Measurements from ENCODE around the gene HAUS3.

The HAUS3 gene

DNA sequence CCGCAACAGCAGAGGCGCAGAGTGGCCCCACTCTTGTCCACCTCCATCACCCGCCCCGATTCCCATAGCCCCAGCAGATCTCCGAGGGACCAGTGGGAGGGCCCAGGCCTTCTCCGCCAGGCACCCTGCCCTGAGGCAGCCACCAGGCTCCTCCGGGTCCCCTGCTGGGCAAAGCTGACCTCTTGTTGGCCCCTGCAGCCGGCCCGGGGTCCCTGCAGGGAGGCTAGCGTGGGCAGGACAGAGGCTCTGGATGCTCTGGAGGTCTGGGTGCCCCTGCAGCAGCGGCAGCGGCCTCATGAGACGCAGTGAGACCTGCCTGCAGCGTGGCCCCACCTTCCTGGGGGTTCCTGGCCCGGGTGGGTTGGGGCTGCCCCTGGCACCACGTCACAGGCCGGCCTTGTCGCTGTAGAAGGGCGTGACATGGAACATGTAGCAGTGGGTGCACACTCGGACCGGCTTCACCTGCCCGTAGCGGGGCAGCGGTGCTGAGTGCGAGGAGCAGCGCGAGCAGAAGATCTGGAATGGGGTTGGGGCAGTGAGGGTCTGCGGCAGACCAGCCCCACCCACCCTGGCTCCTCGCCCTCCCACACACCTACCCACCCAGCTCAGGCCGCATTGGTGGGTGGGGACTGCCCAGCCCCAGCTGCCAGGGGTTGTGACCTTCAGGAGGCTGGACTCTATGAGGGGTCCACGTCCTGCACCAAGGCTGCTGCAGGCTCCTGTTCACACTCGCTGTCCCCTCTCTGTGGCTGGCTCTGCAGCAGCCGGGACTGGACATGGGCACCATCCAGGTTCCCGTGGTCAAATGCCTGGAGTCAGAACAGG lies 28.6 kb upstream of the HAUS3 start:
- Histone ChIP-seq H3K9me3 (ENCODE audit: insufficient read depth, low read length) (no peaks in the 10 kb centered on the region), H3K27ac (ENCODE audit: low read depth, low read length) (no peak overlapping the region), H3K79me2 (ENCODE audit: insufficient read depth, low read length) (no peaks in the 10 kb centered on the region), H3K36me3 (ENCODE audit: low read length) (no peaks in the 10 kb centered on the region), H3K9ac (ENCODE audit: low read length) (no peak overlapping the region), H3F3A (ENCODE audit: insufficient read depth) (no peaks in the 10 kb centered on the region), H3K4me3 (ENCODE audit: insufficient read depth, low read length, poor library complexity, severe bottlenecking) (no peak overlapping the region), H2AFZ (ENCODE audit: low read depth, low read length, severe bottlenecking) (no peak overlapping the region), H4K20me1 (ENCODE audit: low read depth, low read length) (no peaks in the 10 kb centered on the region), H3K9me2 (replicated peaks; ENCODE audit: insufficient read depth, low read length) (no peaks in the 10 kb centered on the region), H3K27me3 (ENCODE audit: low read length) (no peaks in the 10 kb centered on the region), H3K4me2 (ENCODE audit: low read depth, low read length, poor library complexity, severe bottlenecking) (no peak overlapping the region)
- no peak for TF ChIP-seq EZH2phosphoT487 (conservative IDR thresholded peaks at IDR 0.05; ENCODE audit: low read length)
- TF ChIP-seq, protein P1, sequence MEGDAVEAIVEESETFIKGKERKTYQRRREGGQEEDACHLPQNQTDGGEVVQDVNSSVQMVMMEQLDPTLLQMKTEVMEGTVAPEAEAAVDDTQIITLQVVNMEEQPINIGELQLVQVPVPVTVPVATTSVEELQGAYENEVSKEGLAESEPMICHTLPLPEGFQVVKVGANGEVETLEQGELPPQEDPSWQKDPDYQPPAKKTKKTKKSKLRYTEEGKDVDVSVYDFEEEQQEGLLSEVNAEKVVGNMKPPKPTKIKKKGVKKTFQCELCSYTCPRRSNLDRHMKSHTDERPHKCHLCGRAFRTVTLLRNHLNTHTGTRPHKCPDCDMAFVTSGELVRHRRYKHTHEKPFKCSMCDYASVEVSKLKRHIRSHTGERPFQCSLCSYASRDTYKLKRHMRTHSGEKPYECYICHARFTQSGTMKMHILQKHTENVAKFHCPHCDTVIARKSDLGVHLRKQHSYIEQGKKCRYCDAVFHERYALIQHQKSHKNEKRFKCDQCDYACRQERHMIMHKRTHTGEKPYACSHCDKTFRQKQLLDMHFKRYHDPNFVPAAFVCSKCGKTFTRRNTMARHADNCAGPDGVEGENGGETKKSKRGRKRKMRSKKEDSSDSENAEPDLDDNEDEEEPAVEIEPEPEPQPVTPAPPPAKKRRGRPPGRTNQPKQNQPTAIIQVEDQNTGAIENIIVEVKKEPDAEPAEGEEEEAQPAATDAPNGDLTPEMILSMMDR (IDR thresholded peaks at IDR 0.05; ENCODE audit: insufficient read depth, low read length, poor library complexity, severe bottlenecking) = no peak

DNA sequence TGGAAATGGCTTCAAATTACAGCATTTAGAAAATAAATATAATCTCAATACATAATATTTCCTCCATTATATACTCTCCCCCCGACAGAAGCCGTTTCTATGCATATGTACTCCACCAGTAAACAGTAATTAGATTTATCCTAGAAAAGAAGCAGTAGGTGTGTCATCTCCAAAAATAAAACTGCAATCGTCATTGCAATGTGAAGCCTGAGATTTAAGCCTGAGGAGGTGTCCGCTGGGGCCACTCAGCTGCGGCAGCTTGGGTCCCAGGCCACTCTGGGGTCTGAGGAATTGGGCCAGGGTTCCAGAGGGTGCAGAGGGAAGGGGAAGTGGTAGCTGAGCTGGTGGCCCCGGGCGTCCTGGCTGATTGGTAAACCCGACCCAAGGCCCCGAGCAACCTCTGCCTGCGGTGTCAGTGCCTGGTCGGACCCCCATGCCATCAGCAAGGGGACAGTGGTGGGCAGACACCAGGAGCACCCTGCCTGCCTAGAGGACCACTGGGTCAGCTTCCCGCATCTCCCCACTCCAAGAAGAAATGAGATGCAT lies 27.8 kb upstream of the HAUS3 start:
- Histone ChIP-seq H3K36me3 (ENCODE audit: low read length) (no peaks in the 10 kb centered on the region), H3K4me3 (ENCODE audit: insufficient read depth, low read length, poor library complexity, severe bottlenecking) (no peak overlapping the region), H3K9me2 (replicated peaks; ENCODE audit: insufficient read depth, low read length) (no peaks in the 10 kb centered on the region), H3K9ac (ENCODE audit: low read length) (no peak overlapping the region), H3F3A (ENCODE audit: insufficient read depth) (no peaks in the 10 kb centered on the region), H2AFZ (ENCODE audit: low read depth, low read length, severe bottlenecking) (no peak overlapping the region), H4K20me1 (ENCODE audit: low read depth, low read length) (no peaks in the 10 kb centered on the region), H3K27me3 (ENCODE audit: low read length) (no peaks in the 10 kb centered on the region), H3K27ac (ENCODE audit: low read depth, low read length) (no peak overlapping the region), H3K79me2 (ENCODE audit: insufficient read depth, low read length) (no peaks in the 10 kb centered on the region), H3K4me2 (ENCODE audit: low read depth, low read length, poor library complexity, severe bottlenecking) (no peak overlapping the region), H3K9me3 (ENCODE audit: insufficient read depth, low read length) (no peaks in the 10 kb centered on the region)
- TF ChIP-seq, protein P1 (IDR thresholded peaks at IDR 0.05; ENCODE audit: insufficient read depth, low read length, poor library complexity, severe bottlenecking) = no peak
- TF ChIP-seq EZH2phosphoT487 (conservative IDR thresholded peaks at IDR 0.05; ENCODE audit: low read length) = no peak

DNA sequence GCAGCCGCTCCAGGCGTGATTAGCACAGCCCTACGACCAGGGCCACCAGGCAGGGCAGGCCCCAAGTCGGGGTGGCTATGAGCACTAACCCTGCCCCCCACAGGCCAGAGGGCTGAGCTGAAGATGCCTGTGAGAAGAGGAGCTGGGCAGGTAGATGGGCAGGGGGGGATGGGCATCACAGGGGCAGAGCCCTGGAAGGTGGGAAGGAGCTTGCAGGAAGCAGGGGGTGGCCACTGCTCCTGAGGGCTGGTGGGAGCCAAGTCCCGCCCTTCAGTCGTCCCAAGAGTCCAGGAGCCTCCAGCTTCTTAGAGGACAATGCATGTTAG lies 27.2 kb upstream of the HAUS3 start:
- no peaks in the 10 kb centered on the region for H3K27me3 ChIP-seq (ENCODE audit: low read length)
- H3K79me2 ChIP-seq (ENCODE audit: insufficient read depth, low read length) = no peaks in the 10 kb centered on the region
- no peaks in the 10 kb centered on the region for H3K9me3 ChIP-seq (ENCODE audit: insufficient read depth, low read length)
- no peak overlapping the region for H3K4me3 ChIP-seq (ENCODE audit: insufficient read depth, low read length, poor library complexity, severe bottlenecking)
- no peak overlapping the region for H3K27ac ChIP-seq (ENCODE audit: low read depth, low read length)
- no peaks in the 10 kb centered on the region for H3F3A ChIP-seq (ENCODE audit: insufficient read depth)
- no peaks in the 10 kb centered on the region for H3K9me2 ChIP-seq (replicated peaks; ENCODE audit: insufficient read depth, low read length)
- no peak overlapping the region for H2AFZ ChIP-seq (ENCODE audit: low read depth, low read length, severe bottlenecking)
- TF ChIP-seq, protein P1 (IDR thresholded peaks at IDR 0.05; ENCODE audit: insufficient read depth, low read length, poor library complexity, severe bottlenecking) = no peak
- TF ChIP-seq EZH2phosphoT487 (conservative IDR thresholded peaks at IDR 0.05; ENCODE audit: low read length) = no peak
- H4K20me1 ChIP-seq (ENCODE audit: low read depth, low read length) = no peaks in the 10 kb centered on the region
- no peaks in the 10 kb centered on the region for H3K36me3 ChIP-seq (ENCODE audit: low read length)
- H3K9ac ChIP-seq (ENCODE audit: low read length) = no peak overlapping the region
- no peak overlapping the region for H3K4me2 ChIP-seq (ENCODE audit: low read depth, low read length, poor library complexity, severe bottlenecking)
